OCI-LY1 (cell line): ENCODE measurements around the gene NSL1.

ENCODE experiments used
- CTCF ChIP-seq: fragments of 200-600 bp; sonication (generic), shearing (Covaris generic); IDR thresholded peaks from 2 replicates; pipeline ENCODE4 v1.5.1; 2017; ENCODE audit warnings: mild to moderate bottlenecking, antibody characterized with exemption, low read length, moderate library complexity, mixed read lengths
- EZH2 ChIP-seq: fragments of 200-600 bp; sonication (generic), shearing (Covaris generic); IDR thresholded peaks from 2 replicates; pipeline ENCODE4 v1.8.0; 2017; ENCODE audit warnings: borderline replicate concordance, mixed run types, mild to moderate bottlenecking, antibody characterized with exemption, low read length, moderate library complexity, mixed read lengths

GRCh38 chr1:212827831-212828278 is 36.3 kb upstream of the NSL1 start:
- no peak for TF ChIP-seq EZH2
- no peak for TF ChIP-seq CTCF
